Spleen (tissue), 11 donors: Measurements from ENCODE around the gene LTBP2. TPM values are rescaled to one million over a fixed set of nuclear protein-coding genes. Genes with fewer than 3 reads are reported as not detected.

Experiments used
- DNase-seq: peaks from one replicate; pipeline ENCODE4 v3.0.0-alpha.2; 2020
- H3K27ac ChIP-seq, 8 donors: fragments of 200-600 bp; sonication (generic) in 7 of 8; 1 replicate in 4 of 8; 2 replicates in 4 of 8; pipeline versions ENCODE4 v1.5.0 to v1.8.0; 2016 to 2021; ENCODE audit warnings: inconsistent platforms in 4 of 8, mild to moderate bottlenecking in 4 of 8, moderate library complexity in 1 of 8
- H3K27me3 ChIP-seq, 7 donors: fragments of 200-600 bp; sonication (generic) in 6 of 7; replicated peaks in 1 of 7; 1 replicate in 4 of 7; 2 replicates in 3 of 7; pipeline versions ENCODE4 v1.5.0 to v1.8.0; 2016 to 2021; ENCODE audit warnings: inconsistent platforms in 3 of 7, mild to moderate bottlenecking in 1 of 7
- H3K36me3 ChIP-seq, 6 donors: fragments of 200-600 bp; sonication (generic) in 5 of 6; 1 replicate in 4 of 6; 2 replicates in 2 of 6; pipeline versions ENCODE4 v1.5.0 to v1.8.0; 2016 to 2021; ENCODE audit warnings: inconsistent platforms in 2 of 6
- H3K4me1 ChIP-seq, 6 donors: fragments of 200-600 bp; sonication (generic) in 5 of 6; 1 replicate in 3 of 6; 2 replicates in 3 of 6; pipeline versions ENCODE4 v1.5.0 to v1.8.0; 2016 to 2021; ENCODE audit warnings: inconsistent platforms in 3 of 6
- H3K4me3 ChIP-seq, 8 donors: fragments of 200-600 bp; sonication (generic) in 7 of 8; 1 replicate in 4 of 8; 2 replicates in 4 of 8; pipeline versions ENCODE4 v1.5.0 to v1.8.0; 2016 to 2021; ENCODE audit warnings: inconsistent platforms in 4 of 8, mild to moderate bottlenecking in 4 of 8, moderate library complexity in 2 of 8
- H3K9me3 ChIP-seq, 8 donors: fragments of 200-600 bp; sonication (generic) in 7 of 8; 1 replicate in 4 of 8; 2 replicates in 4 of 8; pipeline versions ENCODE4 v1.5.0 to v1.8.0; 2016 to 2021; ENCODE audit warnings: inconsistent platforms in 4 of 8
- POLR2A ChIP-seq, 3 donors: fragments of 450-650 bp; IDR thresholded peaks; one replicate each; pipeline ENCODE4 v1.5.1; 2017; ENCODE audit warnings: antibody characterized with exemption in 3 of 3, mild to moderate bottlenecking in 1 of 3
- POLR2AphosphoS5 ChIP-seq, 3 donors: sonication (generic); formaldehyde crosslinking; IDR thresholded peaks; one replicate each; pipeline ENCODE4 v1.5.1; 2017; ENCODE audit warnings: antibody characterized with exemption in 3 of 3
- WGBS, 5 donors: extraction: QIAGEN DNeasy Blood & Tissue Kit in 3 of 5; methylation state at CpG; one replicate each; pipeline versions ENCODE4 v1.1.5 to v1.1.7; 2013 to 2018; 5-methylcytosine and 5-hydroxymethylcytosine counted together
- intact Hi-C: fragments of 100-400 bp; cut with DNase I; formaldehyde crosslinking; loops from one replicate; pipeline ENCODE4 v1.15.0; 2023; ENCODE audit warnings: low total_unique reads
- polyA plus RNA-seq, 3 donors: library from polyadenylated mRNA; stranded (reverse); fragments of 200-250 nt; gene quantifications; one replicate each; pipeline ENCODE4 v1.2.1, GENCODE V29; 2013
- total RNA-seq, 7 donors: library from RNA; depleted of rRNA in 3 of 7; stranded (reverse); fragments of >200 nt in 3 of 7; fragmentation: NEBNext Ultra II Directional in 4 of 7; extraction: Animal tissue kit (Norgen Biotek cat#: 25700) in 4 of 7; gene quantifications; one replicate each; pipeline versions ENCODE4 v1.1.0 to v1.2.1, GENCODE V29; 2016 to 2021
- TF ChIP-seq, protein P1 (sequence below), 11 experiments: fragments of 200-600 bp in 7 of 11; fragments of 450-650 bp in 4 of 11; sonication (generic) in 4 of 11; IDR thresholded peaks in 8 of 11; conservative IDR thresholded peaks in 3 of 11; 1 replicate in 7 of 11; 2 replicates in 4 of 11; pipeline versions ENCODE4 v1.4.0 to v1.8.0; 2016 to 2021; ENCODE audit warnings: antibody characterized with exemption in 11 of 11, inconsistent platforms in 4 of 11, mild to moderate bottlenecking in 1 of 11
- donor health status: healthy with polysubstance abuse.
- donor health status: DM: no; HTN: no; CAD: no; lungs with moderate emphysema.
- donor health status: DM: no; HTN: no; CAD: no.
- donor health status: Bipolar disorder and iron deficiency.
- donor health status: healthy.
- donor health status: DM: no; HTN: no; CAD: no.
- donor health status: DM: yes; HTN: yes; CAD: no.

The LTBP2 gene
- total and polyA plus RNA-seq, 10 donors = 3.4 to 10.7 (median 5.6) TPM

DNA sequence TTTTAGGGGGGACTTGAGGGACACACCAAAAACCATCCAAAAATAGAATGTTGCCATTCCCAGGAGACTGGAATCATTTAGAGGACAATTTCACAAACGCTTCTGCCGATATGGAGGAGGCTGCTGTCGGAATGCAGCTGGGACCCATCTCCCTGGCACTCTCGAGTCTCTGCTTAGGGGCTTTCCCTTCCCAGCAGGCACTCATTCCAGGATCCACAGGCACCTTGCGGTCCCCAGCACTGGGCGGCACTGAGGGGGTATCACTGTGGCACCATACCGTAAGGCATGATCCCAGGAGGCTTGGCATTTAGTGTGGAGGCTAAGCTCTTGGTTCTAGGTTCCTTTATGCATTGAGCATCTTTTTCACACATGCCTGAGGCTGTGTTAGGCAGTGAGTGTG, 36.6 kb upstream of the LTBP2 start:
- 73 to 88% (median 79%) methylated on average over 6 to 7 of the region's 7 CpGs for WGBS, 5 donors
- intact Hi-C loops = no loop called here
- Histone ChIP-seq H3K4me3 (no peak overlapping the region), H3K27me3 (peaks cover 0 to 10% (median 0%) of the 10 kb centered on the region in 7 donors), H3K27ac (peak overlapping the region in 1 of 8 donors; percentile 33), H3K9me3 (no peaks in the 10 kb centered on the region), H3K4me1 (peaks cover 0 to 52% (median 28%) of the 10 kb centered on the region in 6 donors), H3K36me3 (peaks cover 0 to 15% (median 0%) of the 10 kb centered on the region in 6 donors)
- no peak for DNase-seq
- TF ChIP-seq POLR2A (IDR thresholded peaks at IDR 0.05) (no peak), POLR2AphosphoS5 (IDR thresholded peaks at IDR 0.05) (no peak)
- TF ChIP-seq, protein P1, sequence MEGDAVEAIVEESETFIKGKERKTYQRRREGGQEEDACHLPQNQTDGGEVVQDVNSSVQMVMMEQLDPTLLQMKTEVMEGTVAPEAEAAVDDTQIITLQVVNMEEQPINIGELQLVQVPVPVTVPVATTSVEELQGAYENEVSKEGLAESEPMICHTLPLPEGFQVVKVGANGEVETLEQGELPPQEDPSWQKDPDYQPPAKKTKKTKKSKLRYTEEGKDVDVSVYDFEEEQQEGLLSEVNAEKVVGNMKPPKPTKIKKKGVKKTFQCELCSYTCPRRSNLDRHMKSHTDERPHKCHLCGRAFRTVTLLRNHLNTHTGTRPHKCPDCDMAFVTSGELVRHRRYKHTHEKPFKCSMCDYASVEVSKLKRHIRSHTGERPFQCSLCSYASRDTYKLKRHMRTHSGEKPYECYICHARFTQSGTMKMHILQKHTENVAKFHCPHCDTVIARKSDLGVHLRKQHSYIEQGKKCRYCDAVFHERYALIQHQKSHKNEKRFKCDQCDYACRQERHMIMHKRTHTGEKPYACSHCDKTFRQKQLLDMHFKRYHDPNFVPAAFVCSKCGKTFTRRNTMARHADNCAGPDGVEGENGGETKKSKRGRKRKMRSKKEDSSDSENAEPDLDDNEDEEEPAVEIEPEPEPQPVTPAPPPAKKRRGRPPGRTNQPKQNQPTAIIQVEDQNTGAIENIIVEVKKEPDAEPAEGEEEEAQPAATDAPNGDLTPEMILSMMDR (IDR thresholded peaks at IDR 0.05 in 8 of 11, conservative IDR thresholded peaks at IDR 0.05 in 3 of 11) = no peak

DNA sequence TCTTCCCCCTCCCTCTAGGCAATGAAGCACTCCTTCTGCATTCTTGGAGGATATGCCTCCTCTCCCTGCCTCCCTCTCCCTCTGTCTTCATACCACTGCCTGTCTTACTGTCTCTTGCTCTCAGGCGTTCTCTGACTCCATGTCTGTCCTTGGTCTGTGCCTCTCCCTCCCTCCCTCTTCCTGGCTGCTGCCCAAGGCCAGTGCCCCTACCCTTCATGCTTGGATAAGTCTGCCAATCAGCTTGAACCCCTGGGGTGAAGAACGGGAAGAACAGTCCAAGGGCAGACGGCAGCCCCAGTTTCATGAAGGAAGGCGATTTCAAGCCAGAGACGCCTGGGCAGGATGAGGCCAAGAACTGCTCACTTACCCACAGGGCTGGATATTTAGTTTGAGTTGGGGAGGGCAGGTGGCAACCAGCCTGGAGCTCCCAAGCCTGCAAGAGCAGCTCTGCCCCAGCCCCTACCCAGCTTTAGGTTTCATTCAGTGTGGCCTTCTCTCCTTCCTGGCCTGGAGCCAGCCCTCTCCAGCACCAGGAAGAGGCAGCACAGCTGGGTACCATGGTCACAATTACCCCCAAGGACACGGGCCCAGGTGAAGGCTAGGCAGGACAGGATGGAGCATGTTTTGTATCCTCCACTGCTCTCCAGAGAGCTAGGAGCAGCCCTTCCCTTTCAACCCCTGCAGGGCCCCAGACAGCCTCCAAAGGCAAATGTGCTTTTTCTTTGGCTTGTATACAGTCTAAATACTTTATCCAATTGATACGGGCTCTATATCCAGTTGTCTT, 35.8 kb upstream of the LTBP2 start:
- peak overlapping the region in 5 of 8 donors; percentile 7 to 45 (median 33) for H3K27ac ChIP-seq
- DNase-seq = no peak
- intact Hi-C loops = no loop called here
- peaks cover 0 to 10% (median 0%) of the 10 kb centered on the region in 7 donors for H3K27me3 ChIP-seq
- H3K4me1 ChIP-seq = peaks cover 0 to 52% (median 28%) of the 10 kb centered on the region in 6 donors
- peaks cover 0 to 8% (median 0%) of the 10 kb centered on the region in 6 donors for H3K36me3 ChIP-seq
- 33 to 48% (median 41%) methylated on average over 7 of the region's 7 CpGs for WGBS, 5 donors
- no peak for TF ChIP-seq POLR2A (IDR thresholded peaks at IDR 0.05)
- TF ChIP-seq, protein P1 (IDR thresholded peaks at IDR 0.05 in 8 of 11, conservative IDR thresholded peaks at IDR 0.05 in 3 of 11) = no peak
- TF ChIP-seq POLR2AphosphoS5 (IDR thresholded peaks at IDR 0.05) = peak in 1 of 3 donors; percentile 51
- H3K4me3 ChIP-seq = no peak overlapping the region
- H3K9me3 ChIP-seq = no peaks in the 10 kb centered on the region

DNA sequence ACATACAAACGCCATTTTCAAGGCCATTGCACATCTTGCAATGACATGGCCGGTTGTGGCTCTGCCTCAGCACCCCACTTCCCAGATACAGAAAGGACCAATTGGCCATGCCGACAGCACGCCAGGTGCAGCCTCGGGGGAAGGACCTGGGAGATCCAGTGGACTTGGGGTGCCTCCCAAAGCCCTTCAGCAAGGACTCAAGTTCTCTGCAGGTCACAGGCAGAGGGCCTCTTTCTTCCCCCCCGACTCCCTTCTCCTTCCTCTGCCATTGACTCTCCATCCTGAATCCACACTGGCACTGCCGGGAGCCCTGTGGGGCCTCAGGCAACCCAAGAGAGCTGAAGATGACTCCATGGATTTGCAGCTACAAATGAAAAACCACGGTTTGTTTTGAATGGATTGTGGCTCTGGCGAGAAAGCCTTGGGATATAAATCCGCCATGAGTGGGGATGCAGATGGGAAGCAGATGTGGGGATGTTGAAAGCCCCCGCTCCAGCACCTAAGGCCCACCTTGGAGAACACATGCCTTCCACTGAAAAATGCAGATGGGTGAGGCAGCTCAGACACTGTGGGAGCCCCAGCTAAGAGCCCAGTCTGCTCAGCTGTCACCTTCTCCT, 35.1 kb upstream of the LTBP2 start:
- Histone ChIP-seq H3K9me3 (no peaks in the 10 kb centered on the region), H3K36me3 (peaks cover 0 to under 1% (median 0%) of the 10 kb centered on the region in 6 donors), H3K27me3 (peaks cover 0 to 10% (median 0%) of the 10 kb centered on the region in 7 donors), H3K27ac (peak overlapping the region in 4 of 8 donors; percentile 7 to 45 (median 30)), H3K4me3 (no peak overlapping the region), H3K4me1 (peaks cover 0 to 46% (median 26%) of the 10 kb centered on the region in 6 donors)
- intact Hi-C loops = no loop called here
- TF ChIP-seq, protein P1 (IDR thresholded peaks at IDR 0.05 in 8 of 11, conservative IDR thresholded peaks at IDR 0.05 in 3 of 11) = no peak
- TF ChIP-seq POLR2AphosphoS5 (IDR thresholded peaks at IDR 0.05) (no peak), POLR2A (IDR thresholded peaks at IDR 0.05) (no peak)
- 88 to 93% (median 90%) methylated on average over 11 of the region's 11 CpGs for WGBS, 5 donors
- DNase-seq = no peak
